CD14-positive monocyte (primary cell): ENCODE results near the gene PNISR. TPM values are rescaled to one million over a fixed set of nuclear protein-coding genes. Genes with fewer than 3 reads are reported as not detected.
A peak's percentile ranks its signal among the peaks of the same experiment; 100 is the strongest.

Source experiments
- DNase-seq, 3 donors: peaks; one replicate each; pipeline ENCODE4 v3.0.0-alpha.2; 2011 to 2022
- H2AFZ ChIP-seq: 2 replicates; pipeline ENCODE4 v1.6.0; 2012; ENCODE audit warnings: mild to moderate bottlenecking, low read depth, low read length, inconsistent platforms; ENCODE audit not compliant: insufficient read depth, poor library complexity, severe bottlenecking
- H3K27ac ChIP-seq, 2 donors: 1 replicate in 1 of 2; 2 replicates in 1 of 2; pipeline ENCODE4 v1.5.1; 2012 to 2013; ENCODE audit warnings: low read length in 2 of 2, control low read depth in 1 of 2, inconsistent platforms in 1 of 2, low read depth in 1 of 2, mild to moderate bottlenecking in 1 of 2
- H3K27me3 ChIP-seq, 2 donors: one replicate each; pipeline versions ENCODE4 v1.6.0 to v1.6.1; 2011 to 2013; ENCODE audit warnings: low read length in 2 of 2; ENCODE audit not compliant: control insufficient read depth in 2 of 2, insufficient read depth in 2 of 2
- H3K36me3 ChIP-seq, 2 donors: replicated peaks in 1 of 2; 1 replicate in 1 of 2; 2 replicates in 1 of 2; pipeline versions ENCODE4 v1.5.1 to v1.6.1; 2012 to 2013; ENCODE audit warnings: low read length in 2 of 2, control low read depth in 1 of 2, inconsistent platforms in 1 of 2, mild to moderate bottlenecking in 1 of 2; ENCODE audit not compliant: insufficient read depth in 2 of 2, control insufficient read depth in 1 of 2
- H3K4me1 ChIP-seq, 2 donors: 1 replicate in 1 of 2; 2 replicates in 1 of 2; pipeline versions ENCODE4 v1.5.1 to v1.6.1; 2012 to 2013; ENCODE audit warnings: low read length in 2 of 2, control low read depth in 1 of 2, inconsistent platforms in 1 of 2, mild to moderate bottlenecking in 1 of 2, moderate library complexity in 1 of 2; ENCODE audit not compliant: insufficient read depth in 2 of 2, control insufficient read depth in 1 of 2
- H3K4me2 ChIP-seq: replicated peaks from 2 replicates; pipeline ENCODE3; 2012; ENCODE audit warnings: low read length, moderate library complexity, mild to moderate bottlenecking; ENCODE audit not compliant: poor library complexity, severe bottlenecking; ENCODE audit errors: extremely low read depth
- H3K4me3 ChIP-seq, 3 experiments: fragments of 200-600 bp in 1 of 3; sonication (generic) in 1 of 3; replicated peaks in 1 of 3; 1 replicate in 2 of 3; 2 replicates in 1 of 3; pipeline ENCODE4 v1.5.1; 2011 to 2013; ENCODE audit warnings: low read length in 3 of 3, mild to moderate bottlenecking in 3 of 3, control low read depth in 2 of 3, low read depth in 2 of 3, inconsistent platforms in 1 of 3, moderate library complexity in 1 of 3
- H3K79me2 ChIP-seq: 2 replicates; pipeline ENCODE4 v1.6.0; 2012; ENCODE audit warnings: mild to moderate bottlenecking, control low read depth, inconsistent platforms, low read length, moderate library complexity; ENCODE audit not compliant: insufficient read depth
- H3K9ac ChIP-seq: 2 replicates; pipeline ENCODE4 v1.6.0; 2017; ENCODE audit warnings: low read length, mild to moderate bottlenecking; ENCODE audit not compliant: insufficient read depth, poor library complexity, severe bottlenecking
- H3K9me3 ChIP-seq, 2 donors: replicated peaks in 1 of 2; 1 replicate in 1 of 2; 2 replicates in 1 of 2; pipeline versions ENCODE4 v1.5.1 to v1.6.1; 2012 to 2013; ENCODE audit warnings: low read length in 2 of 2, control low read depth in 1 of 2; ENCODE audit not compliant: control insufficient read depth in 1 of 2, insufficient read depth in 1 of 2
- H4K20me1 ChIP-seq: 2 replicates; pipeline ENCODE4 v1.6.0; 2012; ENCODE audit warnings: mild to moderate bottlenecking, low read length, control low read depth, moderate library complexity; ENCODE audit not compliant: insufficient read depth
- H3K27ac Mint-ChIP-seq, 7 donors: one replicate each; pipeline ENCODE4 v1.8.0; 2020; ENCODE audit warnings: mild to moderate bottlenecking in 7 of 7, mixed read lengths in 7 of 7, moderate library complexity in 6 of 7, inconsistent platforms in 2 of 7
- H3K27me3 Mint-ChIP-seq, 3 donors: one replicate each; pipeline ENCODE4 v1.8.0; 2021 to 2022; ENCODE audit warnings: low read depth in 3 of 3, mild to moderate bottlenecking in 3 of 3, mixed read lengths in 3 of 3, moderate library complexity in 3 of 3, inconsistent platforms in 1 of 3
- H3K36me3 Mint-ChIP-seq, 2 donors: one replicate each; pipeline ENCODE4 v1.8.0; 2020; ENCODE audit warnings: mixed read lengths in 2 of 2, inconsistent platforms in 1 of 2, mild to moderate bottlenecking in 1 of 2
- H3K4me1 Mint-ChIP-seq: one replicate; pipeline ENCODE4 v1.8.0; 2020; ENCODE audit warnings: mild to moderate bottlenecking, mixed read lengths
- H3K4me3 Mint-ChIP-seq, 2 donors: one replicate each; pipeline ENCODE4 v1.8.0; 2020; ENCODE audit warnings: mild to moderate bottlenecking in 2 of 2, mixed read lengths in 2 of 2, moderate library complexity in 1 of 2
- H3K9me3 Mint-ChIP-seq, 7 donors: one replicate each; pipeline ENCODE4 v1.8.0; 2020 to 2022; ENCODE audit warnings: mixed read lengths in 7 of 7, mild to moderate bottlenecking in 6 of 7, moderate library complexity in 6 of 7, inconsistent platforms in 2 of 7
- WGBS: methylation state at CpG from one replicate; pipeline ENCODE4 v1.1.5; 2013; ENCODE audit warnings: missing lambda C conversion rate; ENCODE audit not compliant: insufficient coverage; 5-methylcytosine and 5-hydroxymethylcytosine counted together
- intact Hi-C, 2 donors: fragments of 100-400 bp; cut with micrococcal nuclease; formaldehyde crosslinking; loops; one replicate each; pipeline versions ENCODE4 v1.15.0 to v1.15.1; 2023
- polyA plus RNA-seq, 3 donors: library from polyadenylated mRNA; depleted of rRNA in 1 of 3; unstranded in 2 of 3; stranded (reverse) in 1 of 3; fragments of 300-500 nt in 2 of 3; fragments of >200 nt in 1 of 3; fragmentation: Illumina TruSeq in 2 of 3; gene quantifications; 1 replicate in 2 of 3; 2 replicates in 1 of 3; pipeline ENCODE4 v1.2.3, GENCODE V29; 2012 to 2021
- TF ChIP-seq, protein P1 (sequence below): fragments of 200-600 bp; IDR thresholded peaks from one replicate; pipeline ENCODE4 v1.8.0; 2022; ENCODE audit warnings: antibody characterized with exemption, mild to moderate bottlenecking

PNISR gene
- polyA plus RNA-seq, 3 donors: 28.9 to 75.4 (median 33.9) TPM

DNA sequence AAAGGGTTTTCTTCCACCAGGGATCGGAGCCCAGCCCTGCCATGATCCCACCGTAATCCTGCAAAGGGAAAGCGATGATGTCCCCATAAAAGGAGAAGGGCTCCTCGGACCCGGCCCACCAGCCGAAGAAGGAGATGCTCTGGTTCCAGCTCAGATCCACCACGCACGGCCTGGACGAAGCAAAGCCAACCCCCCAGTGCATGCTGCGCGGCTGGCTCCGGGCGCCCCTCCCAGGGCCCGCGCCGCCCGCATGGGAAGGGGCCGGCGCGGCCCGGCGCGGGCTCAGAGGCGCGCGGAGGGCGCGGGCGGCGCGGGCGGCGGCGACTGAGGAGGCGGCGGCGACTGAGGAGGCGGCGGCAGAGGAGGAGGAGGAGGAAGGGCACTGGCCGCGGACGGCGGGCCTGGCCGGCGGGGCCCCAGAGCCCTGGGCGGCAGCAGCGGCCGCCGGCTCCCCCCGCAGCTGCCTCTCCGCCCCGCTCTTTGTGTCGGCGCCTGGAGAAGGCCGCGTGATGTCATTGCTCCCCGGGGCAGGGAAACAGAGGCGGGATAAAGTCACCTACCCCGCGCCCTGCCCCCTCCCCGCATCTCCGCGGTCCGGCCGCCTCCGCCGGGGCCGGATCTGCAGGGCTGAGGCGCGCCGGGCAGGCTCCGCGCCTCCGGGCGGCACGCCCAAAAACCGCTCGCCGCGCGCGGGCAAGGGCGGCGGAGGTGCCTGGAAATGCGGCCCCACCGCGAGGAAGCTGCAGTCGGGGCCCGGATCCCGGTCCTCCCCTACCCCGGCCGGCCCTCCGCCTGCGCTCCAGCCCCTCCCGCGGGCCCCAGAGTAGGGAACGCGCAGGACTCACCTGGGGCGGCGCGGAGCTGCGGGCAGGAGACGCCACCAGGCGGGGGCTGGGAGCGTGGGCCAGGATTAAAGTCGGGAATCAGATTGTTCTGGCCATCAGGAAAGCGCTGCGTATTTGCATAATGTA, 75.7 kb downstream of the PNISR start, which contains the start of gene FAXC:
FAXC (minus strand) TSS at position 504 of the 971 bp plus-strand sequence; CDS start at position 202, 302 bp downstream.
- Histone ChIP-seq H3K36me3 (no peaks in the 10 kb centered on the region), H3K9me3 (peaks cover 0 to 10% of the 10 kb centered on the region in 2 donors), H3K4me2 (peak within 1 kb of the TSS; percentile 57), H3K79me2 (no peaks in the 10 kb centered on the region), H3K27ac (no peak within 1 kb of the TSS), H3K4me1 (peaks cover 0 to 5% of the 10 kb centered on the region in 2 donors), H3K4me3 (peak within 1 kb of the TSS in 1 of 3 experiments; percentile 42), H3K27me3 (peaks cover 45 to 64% of the 10 kb centered on the region in 2 donors), H4K20me1 (no peaks in the 10 kb centered on the region), H3K9ac (no peak within 1 kb of the TSS), H2AFZ (peak within 1 kb of the TSS; percentile 35)
- no peak for DNase-seq
- Mint-ChIP-seq H3K36me3 (no peaks in the 10 kb centered on the region), H3K4me3 (peak within 1 kb of the TSS in 1 of 2 donors; percentile 78), H3K4me1 (peaks cover 7% of the 10 kb centered on the region), H3K27ac (no peak within 1 kb of the TSS), H3K9me3 (peaks cover 0 to 7% (median 0%) of the 10 kb centered on the region in 7 donors), H3K27me3 (peaks cover 48 to 75% (median 69%) of the 10 kb centered on the region in 3 donors)
- 1% methylated on average over 94 of the region's 108 CpGs for WGBS
- intact Hi-C loops: no loop called here
- TF ChIP-seq, protein P1, sequence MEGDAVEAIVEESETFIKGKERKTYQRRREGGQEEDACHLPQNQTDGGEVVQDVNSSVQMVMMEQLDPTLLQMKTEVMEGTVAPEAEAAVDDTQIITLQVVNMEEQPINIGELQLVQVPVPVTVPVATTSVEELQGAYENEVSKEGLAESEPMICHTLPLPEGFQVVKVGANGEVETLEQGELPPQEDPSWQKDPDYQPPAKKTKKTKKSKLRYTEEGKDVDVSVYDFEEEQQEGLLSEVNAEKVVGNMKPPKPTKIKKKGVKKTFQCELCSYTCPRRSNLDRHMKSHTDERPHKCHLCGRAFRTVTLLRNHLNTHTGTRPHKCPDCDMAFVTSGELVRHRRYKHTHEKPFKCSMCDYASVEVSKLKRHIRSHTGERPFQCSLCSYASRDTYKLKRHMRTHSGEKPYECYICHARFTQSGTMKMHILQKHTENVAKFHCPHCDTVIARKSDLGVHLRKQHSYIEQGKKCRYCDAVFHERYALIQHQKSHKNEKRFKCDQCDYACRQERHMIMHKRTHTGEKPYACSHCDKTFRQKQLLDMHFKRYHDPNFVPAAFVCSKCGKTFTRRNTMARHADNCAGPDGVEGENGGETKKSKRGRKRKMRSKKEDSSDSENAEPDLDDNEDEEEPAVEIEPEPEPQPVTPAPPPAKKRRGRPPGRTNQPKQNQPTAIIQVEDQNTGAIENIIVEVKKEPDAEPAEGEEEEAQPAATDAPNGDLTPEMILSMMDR: no peak

DNA sequence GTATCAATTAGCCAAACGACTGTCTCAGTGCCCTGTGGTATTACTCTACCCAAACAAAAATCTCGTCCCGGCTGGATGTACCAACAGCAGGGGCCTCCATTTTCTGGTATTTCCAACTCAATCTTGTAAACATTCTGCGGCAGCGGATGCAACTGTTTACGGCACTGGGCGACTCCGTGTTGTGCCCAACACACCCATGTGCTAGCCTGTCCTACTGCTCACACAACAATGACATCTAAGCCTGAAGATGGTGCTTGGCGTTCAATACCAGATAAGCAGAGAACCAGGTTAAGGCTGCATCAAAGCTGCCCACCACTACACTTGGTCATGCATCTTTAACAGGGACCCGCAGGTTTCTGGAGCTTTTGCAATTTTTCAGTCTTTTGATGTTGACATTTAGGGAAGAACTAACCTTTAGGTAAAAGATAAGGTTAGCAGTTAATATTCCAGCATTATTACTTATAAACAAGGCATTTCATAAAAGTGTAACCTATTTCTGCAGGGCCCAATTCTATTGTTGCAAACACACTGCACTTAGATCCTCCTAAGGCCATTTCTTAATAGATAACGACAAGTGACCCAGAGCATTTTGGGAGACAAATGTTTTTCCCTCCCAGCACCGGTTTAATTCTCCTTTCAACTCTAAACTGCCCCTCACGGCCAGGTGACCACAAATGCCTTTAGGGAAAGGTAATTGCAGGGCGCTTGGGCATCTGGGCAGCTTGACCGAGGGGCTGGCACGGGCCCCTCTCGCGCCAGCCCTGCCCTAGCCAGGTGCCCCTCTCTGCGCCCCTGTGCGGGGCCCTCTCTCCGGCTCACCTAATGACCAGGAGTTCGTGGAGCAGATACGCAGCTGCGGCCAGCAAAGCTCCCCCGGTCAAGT, 76.6 kb downstream of the PNISR start:
- peaks cover 0 to 5% of the 10 kb centered on the region in 2 donors for H3K4me1 ChIP-seq
- no peak overlapping the region for H3K27ac ChIP-seq
- H3K36me3 Mint-ChIP-seq: no peaks in the 10 kb centered on the region
- H3K9ac ChIP-seq: no peak overlapping the region
- H3K4me1 Mint-ChIP-seq: peaks cover 7% of the 10 kb centered on the region
- no peaks in the 10 kb centered on the region for H3K79me2 ChIP-seq
- no peak overlapping the region for H3K4me3 ChIP-seq
- H3K27ac Mint-ChIP-seq: no peak overlapping the region
- peaks cover 48 to 80% (median 73%) of the 10 kb centered on the region in 3 donors for H3K27me3 Mint-ChIP-seq
- no peak overlapping the region for H2AFZ ChIP-seq
- no peaks in the 10 kb centered on the region for H4K20me1 ChIP-seq
- H3K9me3 ChIP-seq: peaks cover 0 to 10% of the 10 kb centered on the region in 2 donors
- TF ChIP-seq, protein P1: no peak
- H3K4me3 Mint-ChIP-seq: peak overlapping the region in 1 of 2 donors; percentile 78
- peak overlapping the region; percentile 57 for H3K4me2 ChIP-seq
- peaks cover 45 to 64% of the 10 kb centered on the region in 2 donors for H3K27me3 ChIP-seq
- H3K36me3 ChIP-seq: no peaks in the 10 kb centered on the region
- 59% methylated on average over 21 of the region's 25 CpGs for WGBS
- intact Hi-C loops: no loop called here
- peaks cover 0 to 7% (median 0%) of the 10 kb centered on the region in 7 donors for H3K9me3 Mint-ChIP-seq
- no peak for DNase-seq
